ENCODE measurements around the gene MEG3. TPM values are rescaled to one million over a fixed set of nuclear protein-coding genes. Genes with fewer than 3 reads are reported as not detected.

Gene MEG3
- total RNA-seq, 4 donors from 2014 or later: 34.1 to 265 (median 119) TPM

GRCh38 chr14:100862793-100863192 is 36.9 kb downstream of the MEG3 start:
- H3K4me3 ChIP-seq: no peak overlapping the region
- no peak overlapping the region for H3K27ac ChIP-seq
- intact Hi-C loops (cut with DNase I; ENCODE audit: low total_unique reads): no loop called here
- no peak for DNase-seq
- H3K27me3 ChIP-seq: no peaks in the 10 kb centered on the region
- no peak for TF ChIP-seq POLR2A (IDR thresholded peaks at IDR 0.05)
- no peak for TF ChIP-seq CTCF (IDR thresholded peaks at IDR 0.05)
- no peaks in the 10 kb centered on the region for H3K9me3 ChIP-seq
- H3K4me1 ChIP-seq: no peaks in the 10 kb centered on the region
- no peaks in the 10 kb centered on the region for H3K36me3 ChIP-seq

- DNase-seq: no peak
- TF ChIP-seq CTCF (IDR thresholded peaks at IDR 0.05): no peak
- TF ChIP-seq POLR2A (IDR thresholded peaks at IDR 0.05): no peak
- no peaks in the 10 kb centered on the region for H3K27me3 ChIP-seq
- H3K4me3 ChIP-seq: no peak overlapping the region
- intact Hi-C loops (cut with DNase I; ENCODE audit: low total_unique reads): no loop called here
- H3K4me1 ChIP-seq: no peaks in the 10 kb centered on the region
- no peak overlapping the region for H3K27ac ChIP-seq
- H3K9me3 ChIP-seq: no peaks in the 10 kb centered on the region
- no peaks in the 10 kb centered on the region for H3K36me3 ChIP-seq
Measured at GRCh38 chr14:100864206-100864605, 38.3 kb downstream of the MEG3 start.

- Histone ChIP-seq H3K36me3 (no peaks in the 10 kb centered on the region), H3K4me3 (no peak overlapping the region), H3K27me3 (no peaks in the 10 kb centered on the region), H3K9me3 (no peaks in the 10 kb centered on the region), H3K27ac (no peak overlapping the region), H3K4me1 (no peaks in the 10 kb centered on the region)
- no peak for DNase-seq
- no peak for TF ChIP-seq CTCF (IDR thresholded peaks at IDR 0.05)
- no peak for TF ChIP-seq POLR2A (IDR thresholded peaks at IDR 0.05)
- intact Hi-C loops (cut with DNase I; ENCODE audit: low total_unique reads): no loop called here
Measured at GRCh38 chr14:100864960-100865681, 39.2 kb downstream of the MEG3 start.

- Histone ChIP-seq H3K36me3 (no peaks in the 10 kb centered on the region), H3K4me1 (no peaks in the 10 kb centered on the region), H3K4me3 (no peak overlapping the region), H3K27ac (no peak overlapping the region), H3K9me3 (no peaks in the 10 kb centered on the region), H3K27me3 (no peaks in the 10 kb centered on the region)
- no peak for DNase-seq
- TF ChIP-seq CTCF (IDR thresholded peaks at IDR 0.05) (no peak), POLR2A (IDR thresholded peaks at IDR 0.05) (no peak)
- intact Hi-C loops (cut with DNase I; ENCODE audit: low total_unique reads): no loop called here
Measured at GRCh38 chr14:100865682-100866591, 40.0 kb downstream of the MEG3 start.
